ENCODE results near the gene ILDR1.

Gene ILDR1

GRCh38 chr3:121989943-121990342 lies 32.1 kb downstream of the ILDR1 start:
- DNase-seq, result no peak

GRCh38 chr3:121988146-121988545 lies 33.9 kb downstream of the ILDR1 start:
- DNase-seq, result no peak

GRCh38 chr3:121985846-121986245 lies 36.2 kb downstream of the ILDR1 start:
- DNase-seq, result no peak

- DNase-seq, result no peak
Observed at GRCh38 chr3:121981473-121981872, 40.6 kb downstream of the ILDR1 start.

GRCh38 chr3:121980450-121980796 lies 41.6 kb downstream of the ILDR1 start:
- no peak for DNase-seq

GRCh38 chr3:121979734-121980449 lies 42.2 kb downstream of the ILDR1 start:
- DNase-seq, result no peak

- DNase-seq, result no peak
Observed at GRCh38 chr3:121979246-121979645, 42.8 kb downstream of the ILDR1 start.

GRCh38 chr3:121976727-121977126 lies 45.3 kb downstream of the ILDR1 start:
- DNase-seq, result no peak

- no peak for DNase-seq
Observed at GRCh38 chr3:121975702-121976302, 46.2 kb downstream of the ILDR1 start.

- DNase-seq, result no peak
Observed at GRCh38 chr3:121974601-121975111, 47.4 kb downstream of the ILDR1 start.

GRCh38 chr3:121970047-121970446 lies 52.0 kb downstream of the ILDR1 start:
- no peak for DNase-seq

- no peak for DNase-seq
Observed at GRCh38 chr3:121969631-121970030, 52.4 kb downstream of the ILDR1 start.

GRCh38 chr3:121963608-121964007 lies 58.4 kb downstream of the ILDR1 start:
- DNase-seq, result no peak

- no peak for DNase-seq
Observed at GRCh38 chr3:121962443-121962842, 59.6 kb downstream of the ILDR1 start.

- no peak for DNase-seq
Observed at GRCh38 chr3:121961283-121961682, 60.8 kb downstream of the ILDR1 start.

GRCh38 chr3:121958801-121959200 lies 63.2 kb downstream of the ILDR1 start:
- DNase-seq, result no peak

GRCh38 chr3:121957674-121958415 lies 64.2 kb downstream of the ILDR1 start:
- no peak for DNase-seq

GRCh38 chr3:121956363-121956762 lies 65.7 kb downstream of the ILDR1 start:
- DNase-seq, result no peak

GRCh38 chr3:121951291-121951919 lies 70.6 kb downstream of the ILDR1 start:
- DNase-seq, result no peak

- no peak for DNase-seq
Observed at GRCh38 chr3:121948641-121949040, 73.4 kb downstream of the ILDR1 start.

- DNase-seq, result no peak
Observed at GRCh38 chr3:121943431-121943830, 78.6 kb downstream of the ILDR1 start.

GRCh38 chr3:121942116-121942786 lies 79.8 kb downstream of the ILDR1 start:
- DNase-seq, result no peak

GRCh38 chr3:121941592-121941991 lies 80.5 kb downstream of the ILDR1 start:
- no peak for DNase-seq

Measured in NCI-H2107 (cell line).